ENCODE measurements around the gene ACTL10. TPM values are rescaled to one million over a fixed set of nuclear protein-coding genes. Genes with fewer than 3 reads are reported as not detected.

ACTL10 gene
- polyA plus RNA-seq, 4 donors: 0.89 to 5.4 (median 2.0) TPM

GRCh38 chr20:33675136-33675959 is 8.6 kb downstream of the ACTL10 start:
- FAIRE-seq: no peak
- H3K27ac ChIP-seq (ENCODE audit: low read depth in 1 of 3, low read length in 2 of 3): peak overlapping the region; percentile 70 to 86 (median 76)
- WGBS, 3 donors: 30 to 44% (median 37%) methylated on average over 16 of the region's 16 CpGs
- peak in 1 of 2 donors; percentile 27 for DNase-seq
- peak overlapping the region in 2 of 3 donors; percentile 58 to 86 for H3K4me3 ChIP-seq (ENCODE audit: low read depth in 1 of 3, low read length in 3 of 3)
- H3K36me3 ChIP-seq (ENCODE audit: control insufficient read depth in 3 of 3, insufficient read depth in 2 of 3, low read depth in 1 of 3, low read length in 3 of 3): peaks cover 0 to 57% (median 0%) of the 10 kb centered on the region in 3 donors
- no peaks in the 10 kb centered on the region for H3K9me3 ChIP-seq (ENCODE audit: control insufficient read depth in 2 of 2, insufficient read depth in 1 of 2, low read depth in 1 of 2, low read length in 1 of 2)
- peaks cover 3 to 32% (median 5%) of the 10 kb centered on the region in 3 donors for H3K4me1 ChIP-seq (ENCODE audit: control insufficient read depth in 3 of 3, insufficient read depth in 2 of 3, low read depth in 1 of 3, low read length in 2 of 3)
- no peaks in the 10 kb centered on the region for H3K27me3 ChIP-seq (ENCODE audit: control insufficient read depth in 3 of 3, insufficient read depth in 3 of 3, low read length in 3 of 3)

DNA sequence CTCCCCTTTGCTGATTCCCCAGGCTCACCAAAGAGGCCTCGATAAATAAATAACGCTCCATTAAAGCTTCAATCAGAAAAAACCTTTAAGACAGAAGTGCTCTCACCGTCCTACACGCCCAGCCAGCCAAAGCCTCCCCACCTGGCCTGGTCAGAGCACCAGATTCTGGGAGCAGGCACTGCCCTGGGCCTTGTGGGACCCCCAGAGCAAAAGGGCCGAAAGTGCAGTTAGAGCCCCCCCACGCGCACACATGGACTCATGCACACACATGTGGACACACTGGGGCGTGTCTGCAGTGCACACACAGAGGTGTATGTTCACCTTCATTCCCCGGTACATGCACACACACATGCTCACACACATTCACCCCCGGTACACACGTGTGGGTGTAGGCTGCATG is 9.4 kb downstream of the ACTL10 start:
- peaks cover 3 to 32% (median 5%) of the 10 kb centered on the region in 3 donors for H3K4me1 ChIP-seq (ENCODE audit: control insufficient read depth in 3 of 3, insufficient read depth in 2 of 3, low read depth in 1 of 3, low read length in 2 of 3)
- WGBS, 3 donors: 84 to 91% (median 90%) methylated on average over 11 of the region's 11 CpGs
- H3K36me3 ChIP-seq (ENCODE audit: control insufficient read depth in 3 of 3, insufficient read depth in 2 of 3, low read depth in 1 of 3, low read length in 3 of 3): peaks cover 0 to 52% (median 0%) of the 10 kb centered on the region in 3 donors
- H3K4me3 ChIP-seq (ENCODE audit: low read depth in 1 of 3, low read length in 3 of 3): no peak overlapping the region
- peak overlapping the region in 1 of 3 donors; percentile 76 for H3K27ac ChIP-seq (ENCODE audit: low read depth in 1 of 3, low read length in 2 of 3)
- no peak for FAIRE-seq
- no peaks in the 10 kb centered on the region for H3K27me3 ChIP-seq (ENCODE audit: control insufficient read depth in 3 of 3, insufficient read depth in 3 of 3, low read length in 3 of 3)
- no peaks in the 10 kb centered on the region for H3K9me3 ChIP-seq (ENCODE audit: control insufficient read depth in 2 of 2, insufficient read depth in 1 of 2, low read depth in 1 of 2, low read length in 1 of 2)
- no peak for DNase-seq

DNA sequence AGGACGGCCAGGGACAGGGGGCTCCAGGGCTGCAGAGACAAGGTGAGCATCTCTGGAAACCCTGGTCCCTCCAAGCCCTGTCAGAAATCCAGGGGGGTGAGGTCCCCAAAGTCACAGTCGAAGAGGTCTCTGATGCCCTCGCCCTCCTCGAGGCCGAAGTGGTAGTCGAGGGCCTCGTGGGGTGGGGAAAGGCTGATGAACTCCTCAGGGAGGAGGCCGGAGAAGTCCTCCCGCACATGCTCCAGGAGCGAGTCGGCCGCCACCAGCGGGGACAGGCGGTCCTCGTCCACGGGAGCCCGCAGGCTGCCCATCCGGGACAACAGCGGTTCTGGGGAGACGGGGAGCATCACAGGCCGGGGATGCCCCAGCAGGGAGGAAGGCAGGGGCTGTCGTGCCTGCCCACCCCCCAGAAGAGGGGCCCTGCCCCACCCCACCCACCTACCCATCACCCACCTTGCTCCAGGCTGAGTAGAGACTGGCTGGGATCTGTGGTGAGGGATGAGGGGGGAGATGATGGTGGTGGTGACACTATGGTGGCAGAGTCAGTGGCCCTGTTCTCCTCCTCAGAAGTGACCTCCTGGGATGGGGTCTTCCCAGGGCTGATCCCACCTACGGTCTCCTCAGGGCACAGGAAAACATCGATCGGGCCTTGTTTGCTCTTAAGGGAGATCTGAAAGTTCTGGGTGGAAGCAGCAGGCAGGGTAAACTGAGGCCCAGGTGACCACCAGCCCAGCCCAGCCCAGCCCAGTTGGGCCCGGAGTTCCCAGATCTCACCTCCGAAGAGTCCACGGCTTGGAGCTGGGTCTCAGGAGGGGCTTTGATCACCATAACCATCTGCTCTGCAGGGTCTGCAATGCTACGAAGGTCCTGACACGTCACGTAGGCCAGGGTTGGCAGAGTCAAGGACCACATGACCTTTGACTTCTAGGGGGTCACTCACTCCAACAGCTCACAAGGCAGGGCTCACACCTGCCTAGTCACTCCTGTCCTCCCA is 10.2 kb downstream of the ACTL10 start:
- WGBS, 3 donors: 93 to 97% (median 96%) methylated on average over 30 to 31 of the region's 31 CpGs
- Histone ChIP-seq H3K4me1 (ENCODE audit: control insufficient read depth in 3 of 3, insufficient read depth in 2 of 3, low read depth in 1 of 3, low read length in 2 of 3) (peaks cover 3 to 32% (median 5%) of the 10 kb centered on the region in 3 donors), H3K4me3 (ENCODE audit: low read depth in 1 of 3, low read length in 3 of 3) (no peak overlapping the region), H3K27me3 (ENCODE audit: control insufficient read depth in 3 of 3, insufficient read depth in 3 of 3, low read length in 3 of 3) (no peaks in the 10 kb centered on the region), H3K27ac (ENCODE audit: low read depth in 1 of 3, low read length in 2 of 3) (peak overlapping the region in 1 of 3 donors; percentile 5), H3K9me3 (ENCODE audit: control insufficient read depth in 2 of 2, insufficient read depth in 1 of 2, low read depth in 1 of 2, low read length in 1 of 2) (no peaks in the 10 kb centered on the region), H3K36me3 (ENCODE audit: control insufficient read depth in 3 of 3, insufficient read depth in 2 of 3, low read depth in 1 of 3, low read length in 3 of 3) (peaks cover 0 to 45% (median 0%) of the 10 kb centered on the region in 3 donors)
- FAIRE-seq (no peak), DNase-seq (no peak)

DNA sequence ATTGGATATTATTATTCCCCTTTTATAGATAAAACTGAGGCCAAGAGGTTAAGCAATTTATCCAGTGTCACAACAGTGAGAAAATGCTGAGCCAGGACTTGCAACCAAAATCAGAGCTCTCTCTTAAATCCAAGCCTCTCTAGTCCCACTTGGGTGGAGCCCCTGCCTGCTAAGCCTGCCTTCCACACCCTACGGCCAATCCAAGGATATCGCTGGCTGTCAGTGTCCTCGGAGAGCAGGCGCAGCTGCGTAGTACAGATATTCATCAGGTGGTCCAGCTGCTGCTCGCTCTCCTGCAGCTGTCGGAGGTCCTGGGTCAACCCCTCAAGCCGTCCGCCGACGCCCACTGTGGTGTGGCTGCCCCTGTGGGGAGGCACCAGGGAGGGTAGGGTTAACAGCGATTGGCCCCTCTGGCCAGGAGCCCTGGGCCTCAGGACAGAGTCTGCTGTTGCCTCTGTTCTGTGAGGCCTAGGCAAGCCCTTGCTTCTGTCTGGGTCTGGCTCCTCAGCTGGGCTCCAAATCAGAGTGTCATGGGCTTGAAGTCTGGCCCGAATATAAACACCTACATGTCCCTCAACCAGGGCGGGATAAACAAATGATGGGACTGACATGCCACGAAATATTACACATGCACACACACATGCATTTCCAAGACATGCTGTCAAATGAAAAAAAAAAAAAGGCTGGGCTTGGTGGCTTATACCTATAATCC is 11.4 kb downstream of the ACTL10 start:
- H3K4me1 ChIP-seq (ENCODE audit: control insufficient read depth in 3 of 3, insufficient read depth in 2 of 3, low read depth in 1 of 3, low read length in 2 of 3): peaks cover 3 to 24% (median 5%) of the 10 kb centered on the region in 3 donors
- H3K27ac ChIP-seq (ENCODE audit: low read depth in 1 of 3, low read length in 2 of 3): no peak overlapping the region
- no peaks in the 10 kb centered on the region for H3K27me3 ChIP-seq (ENCODE audit: control insufficient read depth in 3 of 3, insufficient read depth in 3 of 3, low read length in 3 of 3)
- H3K4me3 ChIP-seq (ENCODE audit: low read depth in 1 of 3, low read length in 3 of 3): no peak overlapping the region
- WGBS, 3 donors: 78 to 93% (median 90%) methylated on average over 15 of the region's 15 CpGs
- peaks cover 0 to 43% (median 0%) of the 10 kb centered on the region in 3 donors for H3K36me3 ChIP-seq (ENCODE audit: control insufficient read depth in 3 of 3, insufficient read depth in 2 of 3, low read depth in 1 of 3, low read length in 3 of 3)
- FAIRE-seq (no peak), DNase-seq (no peak)
- H3K9me3 ChIP-seq (ENCODE audit: control insufficient read depth in 2 of 2, insufficient read depth in 1 of 2, low read depth in 1 of 2, low read length in 1 of 2): no peaks in the 10 kb centered on the region

DNA sequence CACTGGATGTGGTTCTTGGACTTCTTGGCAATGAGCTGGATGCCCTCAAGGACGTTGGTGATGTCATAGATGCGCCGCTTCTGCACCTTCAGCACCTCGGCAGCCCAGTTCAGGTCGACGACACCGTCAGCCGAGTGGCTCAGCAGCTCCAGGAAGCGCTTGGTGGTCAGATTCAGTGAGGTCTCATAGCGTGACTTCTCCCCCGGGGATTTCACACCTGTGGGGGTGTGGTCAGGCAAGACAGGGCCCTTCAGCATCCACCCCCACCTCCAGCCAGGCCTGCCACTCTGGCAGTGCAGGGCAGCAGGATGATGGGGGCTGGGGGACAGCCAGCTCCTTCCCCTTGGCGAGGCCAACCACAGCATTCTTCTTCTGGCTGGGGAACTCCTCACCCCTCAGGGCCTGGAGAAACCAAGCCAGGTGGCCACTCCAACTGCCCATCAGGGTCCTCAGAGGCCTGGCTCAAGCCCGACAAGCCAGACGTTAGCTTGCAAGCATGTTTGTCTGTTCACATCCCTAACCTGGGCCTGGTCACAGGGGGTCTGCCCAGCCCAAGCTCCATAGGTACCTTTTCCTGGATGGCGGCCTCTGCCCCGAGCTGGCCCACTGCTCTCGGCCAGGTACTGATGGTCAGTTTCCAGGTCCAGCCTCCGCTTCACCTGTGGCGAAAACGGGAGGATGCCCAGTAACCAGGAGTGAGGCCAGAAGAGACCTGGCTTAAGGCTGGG is 13.2 kb downstream of the ACTL10 start:
- 79 to 85% (median 80%) methylated on average over 20 of the region's 20 CpGs for WGBS, 3 donors
- H3K9me3 ChIP-seq (ENCODE audit: control insufficient read depth in 2 of 2, insufficient read depth in 1 of 2, low read depth in 1 of 2, low read length in 1 of 2): no peaks in the 10 kb centered on the region
- no peak for DNase-seq
- no peak overlapping the region for H3K27ac ChIP-seq (ENCODE audit: low read depth in 1 of 3, low read length in 2 of 3)
- no peaks in the 10 kb centered on the region for H3K27me3 ChIP-seq (ENCODE audit: control insufficient read depth in 3 of 3, insufficient read depth in 3 of 3, low read length in 3 of 3)
- peaks cover under 1 to 24% (median 1%) of the 10 kb centered on the region in 3 donors for H3K4me1 ChIP-seq (ENCODE audit: control insufficient read depth in 3 of 3, insufficient read depth in 2 of 3, low read depth in 1 of 3, low read length in 2 of 3)
- no peak for FAIRE-seq
- no peak overlapping the region for H3K4me3 ChIP-seq (ENCODE audit: low read depth in 1 of 3, low read length in 3 of 3)
- H3K36me3 ChIP-seq (ENCODE audit: control insufficient read depth in 3 of 3, insufficient read depth in 2 of 3, low read depth in 1 of 3, low read length in 3 of 3): peaks cover 0 to 43% (median 0%) of the 10 kb centered on the region in 3 donors

GRCh38 chr20:33680686-33681085 is 13.9 kb downstream of the ACTL10 start:
- DNase-seq: no peak
- WGBS, 3 donors: 94 to 96% (median 95%) methylated on average over 2 of the region's 2 CpGs
- no peak overlapping the region for H3K4me3 ChIP-seq (ENCODE audit: low read depth in 1 of 3, low read length in 3 of 3)
- no peaks in the 10 kb centered on the region for H3K27me3 ChIP-seq (ENCODE audit: control insufficient read depth in 3 of 3, insufficient read depth in 3 of 3, low read length in 3 of 3)
- no peaks in the 10 kb centered on the region for H3K9me3 ChIP-seq (ENCODE audit: control insufficient read depth in 2 of 2, insufficient read depth in 1 of 2, low read depth in 1 of 2, low read length in 1 of 2)
- H3K36me3 ChIP-seq (ENCODE audit: control insufficient read depth in 3 of 3, insufficient read depth in 2 of 3, low read depth in 1 of 3, low read length in 3 of 3): peaks cover 0 to 40% (median 0%) of the 10 kb centered on the region in 3 donors
- no peak for FAIRE-seq
- H3K27ac ChIP-seq (ENCODE audit: low read depth in 1 of 3, low read length in 2 of 3): no peak overlapping the region
- H3K4me1 ChIP-seq (ENCODE audit: control insufficient read depth in 3 of 3, insufficient read depth in 2 of 3, low read depth in 1 of 3, low read length in 2 of 3): peaks cover 2 to 23% (median 3%) of the 10 kb centered on the region in 3 donors

GRCh38 chr20:33681288-33681687 is 14.5 kb downstream of the ACTL10 start:
- H3K36me3 ChIP-seq (ENCODE audit: control insufficient read depth in 3 of 3, insufficient read depth in 2 of 3, low read depth in 1 of 3, low read length in 3 of 3): peaks cover 0 to 37% (median 0%) of the 10 kb centered on the region in 3 donors
- peaks cover 2 to 18% (median 3%) of the 10 kb centered on the region in 3 donors for H3K4me1 ChIP-seq (ENCODE audit: control insufficient read depth in 3 of 3, insufficient read depth in 2 of 3, low read depth in 1 of 3, low read length in 2 of 3)
- no peak overlapping the region for H3K27ac ChIP-seq (ENCODE audit: low read depth in 1 of 3, low read length in 2 of 3)
- no peak for FAIRE-seq
- WGBS, 3 donors: 87 to 89% (median 88%) methylated on average over 5 of the region's 5 CpGs
- H3K9me3 ChIP-seq (ENCODE audit: control insufficient read depth in 2 of 2, insufficient read depth in 1 of 2, low read depth in 1 of 2, low read length in 1 of 2): no peaks in the 10 kb centered on the region
- H3K27me3 ChIP-seq (ENCODE audit: control insufficient read depth in 3 of 3, insufficient read depth in 3 of 3, low read length in 3 of 3): no peaks in the 10 kb centered on the region
- H3K4me3 ChIP-seq (ENCODE audit: low read depth in 1 of 3, low read length in 3 of 3): no peak overlapping the region
- DNase-seq: no peak
